ENCODE data around the gene TSPAN3.

GRCh38 chr15:77001351-77001750 is 69.6 kb downstream of the TSPAN3 start:
- TF ChIP-seq CTCF (optimal IDR thresholded peaks at IDR 0.05 in 1 of 3, IDR thresholded peaks at IDR 0.05 in 1 of 3, conservative IDR thresholded peaks at IDR 0.05 in 1 of 3; ENCODE audit: extremely low read depth in 1 of 3, insufficient read depth in 2 of 3, low read length in 3 of 3) (no peak), EZH2 (IDR thresholded peaks at IDR 0.05; ENCODE audit: low read length) (no peak)

Measured in keratinocyte (primary cell).